ENCODE measurements around the gene SEMA4C.

DNA sequence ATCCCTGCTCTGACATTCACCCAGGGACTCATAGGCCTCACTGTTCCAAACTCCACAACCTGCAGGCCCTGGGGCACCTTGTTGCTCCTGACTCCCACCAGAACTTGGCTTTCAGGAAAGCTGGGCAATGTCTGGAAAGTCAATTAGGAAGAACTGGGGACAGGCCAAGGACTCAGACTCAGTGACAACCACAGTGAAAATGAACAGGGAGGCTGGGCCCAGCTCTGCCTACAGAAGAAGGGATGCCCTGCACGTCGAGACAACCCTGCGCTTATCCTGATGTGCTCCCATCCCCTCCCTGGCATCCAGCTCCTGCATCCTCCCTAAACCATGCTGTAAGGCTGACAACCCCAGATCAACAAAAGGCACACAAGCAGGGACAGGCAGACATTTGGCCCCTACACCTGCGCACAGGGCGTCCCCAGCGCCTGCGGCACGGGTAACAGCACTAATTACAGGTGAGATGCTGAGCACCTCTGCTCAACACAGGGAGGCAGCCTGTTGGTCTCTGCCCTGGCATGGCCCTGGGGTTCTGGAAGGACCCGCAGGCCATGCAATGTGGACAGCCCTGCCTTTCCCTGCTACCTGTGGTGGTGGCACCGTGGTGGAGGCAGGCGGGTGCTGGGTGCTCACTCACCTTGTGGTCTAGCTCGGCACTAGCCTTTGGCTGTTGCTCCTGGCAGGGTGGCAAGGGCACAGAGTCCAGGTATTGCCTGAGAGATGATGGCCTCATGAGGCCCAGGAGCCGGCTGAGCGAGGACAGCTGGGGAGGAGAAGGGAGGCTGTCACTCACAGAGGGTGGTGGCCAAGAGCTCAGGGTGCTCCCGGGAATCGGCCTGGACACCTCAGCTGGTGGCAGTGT, 23.6 kb upstream of the SEMA4C start:
- TF ChIP-seq, protein P1, sequence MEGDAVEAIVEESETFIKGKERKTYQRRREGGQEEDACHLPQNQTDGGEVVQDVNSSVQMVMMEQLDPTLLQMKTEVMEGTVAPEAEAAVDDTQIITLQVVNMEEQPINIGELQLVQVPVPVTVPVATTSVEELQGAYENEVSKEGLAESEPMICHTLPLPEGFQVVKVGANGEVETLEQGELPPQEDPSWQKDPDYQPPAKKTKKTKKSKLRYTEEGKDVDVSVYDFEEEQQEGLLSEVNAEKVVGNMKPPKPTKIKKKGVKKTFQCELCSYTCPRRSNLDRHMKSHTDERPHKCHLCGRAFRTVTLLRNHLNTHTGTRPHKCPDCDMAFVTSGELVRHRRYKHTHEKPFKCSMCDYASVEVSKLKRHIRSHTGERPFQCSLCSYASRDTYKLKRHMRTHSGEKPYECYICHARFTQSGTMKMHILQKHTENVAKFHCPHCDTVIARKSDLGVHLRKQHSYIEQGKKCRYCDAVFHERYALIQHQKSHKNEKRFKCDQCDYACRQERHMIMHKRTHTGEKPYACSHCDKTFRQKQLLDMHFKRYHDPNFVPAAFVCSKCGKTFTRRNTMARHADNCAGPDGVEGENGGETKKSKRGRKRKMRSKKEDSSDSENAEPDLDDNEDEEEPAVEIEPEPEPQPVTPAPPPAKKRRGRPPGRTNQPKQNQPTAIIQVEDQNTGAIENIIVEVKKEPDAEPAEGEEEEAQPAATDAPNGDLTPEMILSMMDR (IDR thresholded peaks at IDR 0.05): no peak
- TF ChIP-seq POLR2AphosphoS5 (IDR thresholded peaks at IDR 0.05) (no peak), EP300 (IDR thresholded peaks at IDR 0.05) (no peak)
